Thyroid gland (tissue), 4 donors: ENCODE measurements around the gene HLA-DRB5.

Source experiments
- POLR2A ChIP-seq, 2 donors: fragments of 450-650 bp; IDR thresholded peaks; one replicate each; pipeline ENCODE4 v1.6.1; 2017; ENCODE audit warnings: antibody characterized with exemption in 2 of 2, mild to moderate bottlenecking in 2 of 2, moderate library complexity in 1 of 2
- TF ChIP-seq, protein P1 (sequence below), 6 experiments: fragments of 200-600 bp in 3 of 6; fragments of 450-650 bp in 3 of 6; sonication (generic) in 3 of 6; IDR thresholded peaks; one replicate each; pipeline ENCODE4 v1.5.1; 2016 to 2019; ENCODE audit warnings: antibody characterized with exemption in 6 of 6, mild to moderate bottlenecking in 2 of 6, inconsistent platforms in 1 of 6, moderate library complexity in 1 of 6

DNA sequence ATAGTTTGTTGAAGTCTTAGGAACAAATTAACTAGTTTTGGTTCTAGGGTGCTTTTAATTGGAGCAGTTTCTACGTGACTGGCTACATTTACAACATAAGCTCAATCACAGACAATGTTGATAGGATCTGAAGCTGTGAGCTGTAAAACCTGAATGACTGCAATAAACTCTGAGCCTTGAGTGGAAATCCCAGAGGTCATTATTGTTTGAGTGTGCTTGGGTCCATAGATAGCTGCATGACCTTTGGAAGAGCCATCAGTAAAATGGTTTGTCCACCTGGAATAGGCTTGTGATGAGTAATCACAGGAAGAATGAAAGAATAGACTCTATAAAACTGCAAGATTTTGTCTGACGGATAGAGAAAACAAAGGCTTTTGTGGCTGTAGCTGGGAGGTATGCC, 32.9 kb upstream of the HLA-DRB5 start:
- TF ChIP-seq POLR2A (IDR thresholded peaks at IDR 0.05) = no peak
- TF ChIP-seq, protein P1, sequence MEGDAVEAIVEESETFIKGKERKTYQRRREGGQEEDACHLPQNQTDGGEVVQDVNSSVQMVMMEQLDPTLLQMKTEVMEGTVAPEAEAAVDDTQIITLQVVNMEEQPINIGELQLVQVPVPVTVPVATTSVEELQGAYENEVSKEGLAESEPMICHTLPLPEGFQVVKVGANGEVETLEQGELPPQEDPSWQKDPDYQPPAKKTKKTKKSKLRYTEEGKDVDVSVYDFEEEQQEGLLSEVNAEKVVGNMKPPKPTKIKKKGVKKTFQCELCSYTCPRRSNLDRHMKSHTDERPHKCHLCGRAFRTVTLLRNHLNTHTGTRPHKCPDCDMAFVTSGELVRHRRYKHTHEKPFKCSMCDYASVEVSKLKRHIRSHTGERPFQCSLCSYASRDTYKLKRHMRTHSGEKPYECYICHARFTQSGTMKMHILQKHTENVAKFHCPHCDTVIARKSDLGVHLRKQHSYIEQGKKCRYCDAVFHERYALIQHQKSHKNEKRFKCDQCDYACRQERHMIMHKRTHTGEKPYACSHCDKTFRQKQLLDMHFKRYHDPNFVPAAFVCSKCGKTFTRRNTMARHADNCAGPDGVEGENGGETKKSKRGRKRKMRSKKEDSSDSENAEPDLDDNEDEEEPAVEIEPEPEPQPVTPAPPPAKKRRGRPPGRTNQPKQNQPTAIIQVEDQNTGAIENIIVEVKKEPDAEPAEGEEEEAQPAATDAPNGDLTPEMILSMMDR (IDR thresholded peaks at IDR 0.05) = no peak
